GM12873 (cell line): ENCODE measurements around the gene IFNA10.
A peak's percentile ranks its signal among the peaks of the same experiment; 100 is the strongest.
"Not testable (repeated sequence)": the region's sequence is repeated elsewhere in the genome, so short reads cannot be mapped to it uniquely, and the experiment has no call there.

ENCODE experiments used
- TF ChIP-seq, protein P1 (sequence below): IDR thresholded peaks from 2 replicates; pipeline ENCODE4 v1.5.1; 2012; ENCODE audit warnings: low read depth, mild to moderate bottlenecking, moderate library complexity, low read length, control low read depth; ENCODE audit not compliant: insufficient read depth; ENCODE audit errors: missing control alignments

The IFNA10 gene

GRCh38 chr9:21235468-21236359, 28.8 kb upstream of the IFNA10 start:
- TF ChIP-seq, protein P1, sequence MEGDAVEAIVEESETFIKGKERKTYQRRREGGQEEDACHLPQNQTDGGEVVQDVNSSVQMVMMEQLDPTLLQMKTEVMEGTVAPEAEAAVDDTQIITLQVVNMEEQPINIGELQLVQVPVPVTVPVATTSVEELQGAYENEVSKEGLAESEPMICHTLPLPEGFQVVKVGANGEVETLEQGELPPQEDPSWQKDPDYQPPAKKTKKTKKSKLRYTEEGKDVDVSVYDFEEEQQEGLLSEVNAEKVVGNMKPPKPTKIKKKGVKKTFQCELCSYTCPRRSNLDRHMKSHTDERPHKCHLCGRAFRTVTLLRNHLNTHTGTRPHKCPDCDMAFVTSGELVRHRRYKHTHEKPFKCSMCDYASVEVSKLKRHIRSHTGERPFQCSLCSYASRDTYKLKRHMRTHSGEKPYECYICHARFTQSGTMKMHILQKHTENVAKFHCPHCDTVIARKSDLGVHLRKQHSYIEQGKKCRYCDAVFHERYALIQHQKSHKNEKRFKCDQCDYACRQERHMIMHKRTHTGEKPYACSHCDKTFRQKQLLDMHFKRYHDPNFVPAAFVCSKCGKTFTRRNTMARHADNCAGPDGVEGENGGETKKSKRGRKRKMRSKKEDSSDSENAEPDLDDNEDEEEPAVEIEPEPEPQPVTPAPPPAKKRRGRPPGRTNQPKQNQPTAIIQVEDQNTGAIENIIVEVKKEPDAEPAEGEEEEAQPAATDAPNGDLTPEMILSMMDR: peak; percentile 71

DNA sequence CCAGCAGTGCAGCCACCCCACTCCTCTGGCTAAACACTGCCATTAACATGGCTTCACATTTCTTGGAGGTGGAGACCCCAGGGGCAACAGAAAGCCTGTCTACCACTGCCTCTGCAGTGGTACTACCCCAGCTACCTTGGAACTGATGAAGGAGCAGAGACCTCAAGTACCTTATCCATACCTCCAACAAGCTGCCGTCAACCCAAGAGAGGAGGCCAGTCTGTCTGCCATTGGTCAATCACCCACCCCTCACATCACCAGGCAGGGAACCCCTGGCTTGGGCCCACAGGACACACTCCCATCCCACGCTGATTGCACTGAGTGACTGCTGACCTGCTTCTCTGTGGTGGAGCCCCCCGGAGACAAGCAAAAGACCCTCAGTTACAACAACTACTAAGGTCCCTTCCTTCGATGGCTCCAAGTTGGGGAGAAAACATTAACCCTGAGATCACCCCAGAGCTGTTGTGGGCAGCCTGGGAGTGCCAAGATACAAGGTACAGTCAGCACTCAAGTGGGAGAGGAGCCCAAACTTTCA, 27.3 kb upstream of the IFNA10 start:
- TF ChIP-seq, protein P1: no peak

GRCh38 chr9:21233258-21233657, 26.3 kb upstream of the IFNA10 start:
- TF ChIP-seq, protein P1: no peak

GRCh38 chr9:21228122-21228521, 21.2 kb upstream of the IFNA10 start, which contains the start of gene IFNA17:
TSS of gene IFNA17 (minus strand) at chr9:21228222. CDS start at chr9:21228173, 49 bp downstream.
- TF ChIP-seq, protein P1: no peak

- TF ChIP-seq, protein P1: not testable (repeated sequence)
Observed at GRCh38 chr9:21217211-21217610, 10.3 kb upstream of the IFNA10 start, which contains the start of gene IFNA16. TSS of gene IFNA16 (minus strand) at chr9:21217311. CDS start at chr9:21217305, 6 bp downstream.

GRCh38 chr9:21213411-21214326, 6.7 kb upstream of the IFNA10 start:
- TF ChIP-seq, protein P1: peak; percentile 64
